HepG2 (cell line): Measurements from ENCODE around the gene CUL9. TPM values are rescaled to one million over a fixed set of nuclear protein-coding genes. Genes with fewer than 3 reads are reported as not detected.

Experiments
- CENPT ChIP-seq: sonication (generic); formaldehyde crosslinking; IDR thresholded peaks from 2 replicates; pipeline ENCODE4 v1.8.0; 2022; ENCODE audit warnings: low read depth, mild to moderate bottlenecking, moderate library complexity, missing genetic modification reagents
- EHMT2 ChIP-seq: fragments of 200-600 bp; sonication (generic); IDR thresholded peaks from 2 replicates; pipeline ENCODE4 v1.7.0; 2017; ENCODE audit warnings: antibody characterized with exemption, low read depth, low read length, borderline replicate concordance
- FOXK1 ChIP-seq: sonication (generic); formaldehyde crosslinking; IDR thresholded peaks from 2 replicates; pipeline ENCODE4 v1.4.0; 2020; ENCODE audit warnings: low read depth, missing genetic modification reagents, borderline replicate concordance
- FOXO1 ChIP-seq: sonication (generic); formaldehyde crosslinking; IDR thresholded peaks from 2 replicates; pipeline ENCODE4 v1.4.0; 2020; ENCODE audit warnings: missing genetic modification reagents
- MAF1 ChIP-seq: sonication (generic); formaldehyde crosslinking; IDR thresholded peaks from 2 replicates; pipeline ENCODE4 v1.5.0; 2020; ENCODE audit warnings: missing genetic modification reagents, borderline replicate concordance
- MED1 ChIP-seq: sonication (generic); formaldehyde crosslinking; IDR thresholded peaks from 2 replicates; pipeline ENCODE4 v1.4.0; 2020; ENCODE audit warnings: missing genetic modification reagents
- MLLT10 ChIP-seq: sonication (generic); formaldehyde crosslinking; IDR thresholded peaks from 2 replicates; pipeline ENCODE4 v1.4.0; 2020; ENCODE audit warnings: missing genetic modification reagents
- MYPOP ChIP-seq: sonication (generic); formaldehyde crosslinking; IDR thresholded peaks from 2 replicates; pipeline ENCODE4 v1.8.1; 2023; ENCODE audit warnings: mild to moderate bottlenecking, moderate library complexity, missing genetic modification reagents
- RBM39 ChIP-seq: fragments of 200-400 bp; formaldehyde crosslinking; IDR thresholded peaks from one replicate; pipeline ENCODE4 v1.6.1; 2018; ENCODE audit warnings: antibody characterized with exemption, mild to moderate bottlenecking, low read depth, low read length; ENCODE audit not compliant: poor library complexity, severe bottlenecking
- RFX5 ChIP-seq: IDR thresholded peaks from 2 replicates; pipeline ENCODE4 v1.6.1; 2011; ENCODE audit warnings: low read depth, low read length, improper control_type of control experiment
- TBP ChIP-seq: sonication (generic); formaldehyde crosslinking; IDR thresholded peaks from 2 replicates; pipeline ENCODE4 v1.5.0; 2020; ENCODE audit warnings: missing genetic modification reagents
- TIGD3 ChIP-seq: sonication (generic); formaldehyde crosslinking; IDR thresholded peaks from 2 replicates; pipeline ENCODE4 v1.5.1; 2020; ENCODE audit warnings: mild to moderate bottlenecking, missing genetic modification reagents, borderline replicate concordance
- TMF1 ChIP-seq: sonication (generic); formaldehyde crosslinking; IDR thresholded peaks from 2 replicates; pipeline ENCODE4 v1.8.1; 2022; ENCODE audit warnings: low read depth, missing genetic modification reagents
- YY1 ChIP-seq: IDR thresholded peaks from 2 replicates; pipeline ENCODE4 v1.6.1; 2011; ENCODE audit warnings: low read length, low read depth, moderate library complexity, mild to moderate bottlenecking; ENCODE audit not compliant: insufficient read depth, insufficient replicate concordance
- ZBTB46 ChIP-seq: sonication (generic); formaldehyde crosslinking; IDR thresholded peaks from 2 replicates; pipeline ENCODE4 v1.4.0; 2020; ENCODE audit warnings: mild to moderate bottlenecking, missing genetic modification reagents, borderline replicate concordance
- ZNF44 ChIP-seq: sonication (generic); formaldehyde crosslinking; IDR thresholded peaks from 2 replicates; pipeline ENCODE4 v1.5.1; 2020; ENCODE audit warnings: mild to moderate bottlenecking, missing genetic modification reagents
- ZNF446 ChIP-seq: sonication (generic); formaldehyde crosslinking; IDR thresholded peaks from 2 replicates; pipeline ENCODE4 v1.5.0; 2020; ENCODE audit warnings: mild to moderate bottlenecking, missing genetic modification reagents
- ZNF569 ChIP-seq: sonication (generic); formaldehyde crosslinking; IDR thresholded peaks from 2 replicates; pipeline ENCODE4 v1.5.0; 2020; ENCODE audit warnings: mild to moderate bottlenecking, missing genetic modification reagents, moderate library complexity, borderline replicate concordance
- ZNF687 ChIP-seq: sonication (generic); formaldehyde crosslinking; IDR thresholded peaks from 2 replicates; pipeline ENCODE4 v1.5.1; 2020; ENCODE audit warnings: mild to moderate bottlenecking, missing genetic modification reagents, moderate library complexity
- ZNF747 ChIP-seq: sonication (generic); formaldehyde crosslinking; IDR thresholded peaks from 2 replicates; pipeline ENCODE4 v1.8.1; 2023; ENCODE audit warnings: missing genetic modification reagents, mild to moderate bottlenecking, borderline replicate concordance
- polyA plus RNA-seq, 8 experiments: library from polyadenylated mRNA; depleted of rRNA in 3 of 8; stranded (reverse) in 7 of 8; unstranded in 1 of 8; fragments of >200 nt; fragmentation: Illumina TruSeq in 4 of 8; extraction: Trizol in 4 of 8; gene quantifications; 2 replicates each; pipeline versions ENCODE4 v1.2.1 to v1.2.3, GENCODE V29; 2011 to 2016; ENCODE audit warnings: low read depth in 4 of 8, missing spikeins in 1 of 8, mixed read lengths in 1 of 8; ENCODE audit not compliant: insufficient read depth in 1 of 8
- total RNA-seq, 5 experiments: library from RNA; depleted of rRNA; stranded (reverse); fragments of >200 nt; fragmentation: Illumina TruSeq; extraction: Trizol; gene quantifications; 2 replicates each; pipeline ENCODE4 v1.2.3, GENCODE V29; 2016; ENCODE audit warnings: low read depth in 1 of 5

CUL9 gene
- total and polyA plus RNA-seq, 2 of the 13 experiments (the other 11 are each of a cell fraction or from before 2014, with no cell fraction given), result 11.4 to 13.7 TPM

- TF ChIP-seq FOXO1, result no peak
- TF ChIP-seq MAF1 (CRISPR knock-in tag), result no peak
- TF ChIP-seq RFX5, result no peak
- no peak for TF ChIP-seq MYPOP (CRISPR knock-in tag)
- TF ChIP-seq TBP (CRISPR knock-in tag), result no peak
- no peak for TF ChIP-seq TMF1 (CRISPR knock-in tag)
- no peak for TF ChIP-seq FOXK1 (CRISPR knock-in tag)
- no peak for TF ChIP-seq ZNF446
- TF ChIP-seq EHMT2, result no peak
- no peak for TF ChIP-seq RBM39
- no peak for TF ChIP-seq ZNF747 (CRISPR knock-in tag)
- no peak for TF ChIP-seq TIGD3 (CRISPR knock-in tag)
- TF ChIP-seq ZNF44 (CRISPR knock-in tag), result no peak
- no peak for TF ChIP-seq YY1
- TF ChIP-seq ZNF687 (CRISPR knock-in tag), result peak; percentile 49
- TF ChIP-seq MED1 (CRISPR knock-in tag), result peak; percentile 61; the same call in 1 of the 2 replicates
- TF ChIP-seq ZNF569, result no peak
- no peak for TF ChIP-seq MLLT10 (CRISPR knock-in tag)
- no peak for TF ChIP-seq ZBTB46
- no peak for TF ChIP-seq CENPT (CRISPR knock-in tag)
Observed at GRCh38 chr6:43265564-43265963, 83.6 kb downstream of the CUL9 start (continued).
